ENCODE measurements around the gene ATXN1. TPM values are rescaled to one million over a fixed set of nuclear protein-coding genes. Genes with fewer than 3 reads are reported as not detected.

Gene ATXN1
- total and polyA plus RNA-seq, 2 of the 13 experiments (the other 11 are each of a cell fraction or from before 2014, with no cell fraction given) = 20.7 to 39.5 TPM

- TF ChIP-seq, protein P1, sequence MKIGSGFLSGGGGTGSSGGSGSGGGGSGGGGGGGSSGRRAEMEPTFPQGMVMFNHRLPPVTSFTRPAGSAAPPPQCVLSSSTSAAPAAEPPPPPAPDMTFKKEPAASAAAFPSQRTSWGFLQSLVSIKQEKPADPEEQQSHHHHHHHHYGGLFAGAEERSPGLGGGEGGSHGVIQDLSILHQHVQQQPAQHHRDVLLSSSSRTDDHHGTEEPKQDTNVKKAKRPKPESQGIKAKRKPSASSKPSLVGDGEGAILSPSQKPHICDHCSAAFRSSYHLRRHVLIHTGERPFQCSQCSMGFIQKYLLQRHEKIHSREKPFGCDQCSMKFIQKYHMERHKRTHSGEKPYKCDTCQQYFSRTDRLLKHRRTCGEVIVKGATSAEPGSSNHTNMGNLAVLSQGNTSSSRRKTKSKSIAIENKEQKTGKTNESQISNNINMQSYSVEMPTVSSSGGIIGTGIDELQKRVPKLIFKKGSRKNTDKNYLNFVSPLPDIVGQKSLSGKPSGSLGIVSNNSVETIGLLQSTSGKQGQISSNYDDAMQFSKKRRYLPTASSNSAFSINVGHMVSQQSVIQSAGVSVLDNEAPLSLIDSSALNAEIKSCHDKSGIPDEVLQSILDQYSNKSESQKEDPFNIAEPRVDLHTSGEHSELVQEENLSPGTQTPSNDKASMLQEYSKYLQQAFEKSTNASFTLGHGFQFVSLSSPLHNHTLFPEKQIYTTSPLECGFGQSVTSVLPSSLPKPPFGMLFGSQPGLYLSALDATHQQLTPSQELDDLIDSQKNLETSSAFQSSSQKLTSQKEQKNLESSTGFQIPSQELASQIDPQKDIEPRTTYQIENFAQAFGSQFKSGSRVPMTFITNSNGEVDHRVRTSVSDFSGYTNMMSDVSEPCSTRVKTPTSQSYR (CRISPR knock-in tag; IDR thresholded peaks at IDR 0.05; ENCODE audit: borderline replicate concordance) = 0 out of 2 replicates have a peak, but pooled peaks have one; percentile 14
- TF ChIP-seq, protein P2, sequence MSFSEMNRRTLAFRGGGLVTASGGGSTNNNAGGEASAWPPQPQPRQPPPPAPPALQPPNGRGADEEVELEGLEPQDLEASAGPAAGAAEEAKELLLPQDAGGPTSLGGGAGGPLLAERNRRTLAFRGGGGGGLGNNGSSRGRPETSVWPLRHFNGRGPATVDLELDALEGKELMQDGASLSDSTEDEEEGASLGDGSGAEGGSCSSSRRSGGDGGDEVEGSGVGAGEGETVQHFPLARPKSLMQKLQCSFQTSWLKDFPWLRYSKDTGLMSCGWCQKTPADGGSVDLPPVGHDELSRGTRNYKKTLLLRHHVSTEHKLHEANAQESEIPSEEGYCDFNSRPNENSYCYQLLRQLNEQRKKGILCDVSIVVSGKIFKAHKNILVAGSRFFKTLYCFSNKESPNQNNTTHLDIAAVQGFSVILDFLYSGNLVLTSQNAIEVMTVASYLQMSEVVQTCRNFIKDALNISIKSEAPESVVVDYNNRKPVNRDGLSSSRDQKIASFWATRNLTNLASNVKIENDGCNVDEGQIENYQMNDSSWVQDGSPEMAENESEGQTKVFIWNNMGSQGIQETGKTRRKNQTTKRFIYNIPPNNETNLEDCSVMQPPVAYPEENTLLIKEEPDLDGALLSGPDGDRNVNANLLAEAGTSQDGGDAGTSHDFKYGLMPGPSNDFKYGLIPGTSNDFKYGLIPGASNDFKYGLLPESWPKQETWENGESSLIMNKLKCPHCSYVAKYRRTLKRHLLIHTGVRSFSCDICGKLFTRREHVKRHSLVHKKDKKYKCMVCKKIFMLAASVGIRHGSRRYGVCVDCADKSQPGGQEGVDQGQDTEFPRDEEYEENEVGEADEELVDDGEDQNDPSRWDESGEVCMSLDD (CRISPR knock-in tag; IDR thresholded peaks at IDR 0.05; ENCODE audit: borderline replicate concordance) = peak; percentile 52; the same call in 1 of the 2 replicates
- peak; percentile 88 for TF ChIP-seq HDAC2 (CRISPR knock-in tag; IDR thresholded peaks at IDR 0.05)
- no peak for TF ChIP-seq STAT6 (CRISPR knock-in tag; IDR thresholded peaks at IDR 0.05; ENCODE audit: borderline replicate concordance)
- no peak for TF ChIP-seq EZH2 (conservative IDR thresholded peaks at IDR 0.05; ENCODE audit: low read depth, low read length)
- peak; percentile 75; the same call in 1 of the 2 replicates for TF ChIP-seq YEATS2 (CRISPR knock-in tag; IDR thresholded peaks at IDR 0.05; ENCODE audit: borderline replicate concordance)
- no peak for TF ChIP-seq DZIP1 (CRISPR knock-in tag; IDR thresholded peaks at IDR 0.05)
- no peak for TF ChIP-seq BATF2 (CRISPR knock-in tag; IDR thresholded peaks at IDR 0.05)
- TF ChIP-seq ZNF143 (CRISPR knock-in tag; IDR thresholded peaks at IDR 0.05) = no peak
- TF ChIP-seq, protein P3, sequence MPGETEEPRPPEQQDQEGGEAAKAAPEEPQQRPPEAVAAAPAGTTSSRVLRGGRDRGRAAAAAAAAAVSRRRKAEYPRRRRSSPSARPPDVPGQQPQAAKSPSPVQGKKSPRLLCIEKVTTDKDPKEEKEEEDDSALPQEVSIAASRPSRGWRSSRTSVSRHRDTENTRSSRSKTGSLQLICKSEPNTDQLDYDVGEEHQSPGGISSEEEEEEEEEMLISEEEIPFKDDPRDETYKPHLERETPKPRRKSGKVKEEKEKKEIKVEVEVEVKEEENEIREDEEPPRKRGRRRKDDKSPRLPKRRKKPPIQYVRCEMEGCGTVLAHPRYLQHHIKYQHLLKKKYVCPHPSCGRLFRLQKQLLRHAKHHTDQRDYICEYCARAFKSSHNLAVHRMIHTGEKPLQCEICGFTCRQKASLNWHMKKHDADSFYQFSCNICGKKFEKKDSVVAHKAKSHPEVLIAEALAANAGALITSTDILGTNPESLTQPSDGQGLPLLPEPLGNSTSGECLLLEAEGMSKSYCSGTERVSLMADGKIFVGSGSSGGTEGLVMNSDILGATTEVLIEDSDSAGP (CRISPR knock-in tag; IDR thresholded peaks at IDR 0.05; ENCODE audit: borderline replicate concordance) = no peak
- no peak for TF ChIP-seq ELF4 (CRISPR knock-in tag; IDR thresholded peaks at IDR 0.05; ENCODE audit: borderline replicate concordance)
- no peak for TF ChIP-seq ZNF33B (CRISPR knock-in tag; IDR thresholded peaks at IDR 0.05)
- no peak for TF ChIP-seq JDP2 (CRISPR knock-in tag; IDR thresholded peaks at IDR 0.05; ENCODE audit: borderline replicate concordance)
Measured at GRCh38 chr6:16539086-16539931, 222.0 kb downstream of the ATXN1 start (continued).
